Measurements from ENCODE around the gene TSHZ3.

- no peak for TF ChIP-seq RBM34 (IDR thresholded peaks at IDR 0.05; ENCODE audit: borderline replicate concordance, insufficient read depth, low read length)
- TF ChIP-seq ZNF143 (CRISPR knock-in tag; IDR thresholded peaks at IDR 0.05): no peak
- TF ChIP-seq, protein P1, sequence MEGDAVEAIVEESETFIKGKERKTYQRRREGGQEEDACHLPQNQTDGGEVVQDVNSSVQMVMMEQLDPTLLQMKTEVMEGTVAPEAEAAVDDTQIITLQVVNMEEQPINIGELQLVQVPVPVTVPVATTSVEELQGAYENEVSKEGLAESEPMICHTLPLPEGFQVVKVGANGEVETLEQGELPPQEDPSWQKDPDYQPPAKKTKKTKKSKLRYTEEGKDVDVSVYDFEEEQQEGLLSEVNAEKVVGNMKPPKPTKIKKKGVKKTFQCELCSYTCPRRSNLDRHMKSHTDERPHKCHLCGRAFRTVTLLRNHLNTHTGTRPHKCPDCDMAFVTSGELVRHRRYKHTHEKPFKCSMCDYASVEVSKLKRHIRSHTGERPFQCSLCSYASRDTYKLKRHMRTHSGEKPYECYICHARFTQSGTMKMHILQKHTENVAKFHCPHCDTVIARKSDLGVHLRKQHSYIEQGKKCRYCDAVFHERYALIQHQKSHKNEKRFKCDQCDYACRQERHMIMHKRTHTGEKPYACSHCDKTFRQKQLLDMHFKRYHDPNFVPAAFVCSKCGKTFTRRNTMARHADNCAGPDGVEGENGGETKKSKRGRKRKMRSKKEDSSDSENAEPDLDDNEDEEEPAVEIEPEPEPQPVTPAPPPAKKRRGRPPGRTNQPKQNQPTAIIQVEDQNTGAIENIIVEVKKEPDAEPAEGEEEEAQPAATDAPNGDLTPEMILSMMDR (IDR thresholded peaks at IDR 0.05 in 2 of 3, conservative IDR thresholded peaks at IDR 0.05 in 1 of 3; ENCODE audit: insufficient read depth in 2 of 3, low read depth in 1 of 3, low read length in 3 of 3): no peak
- TF ChIP-seq YBX1 (IDR thresholded peaks at IDR 0.05): no peak
- TF ChIP-seq NEUROD1 (IDR thresholded peaks at IDR 0.05; ENCODE audit: borderline replicate concordance, low read depth, low read length, partially characterized antibody): no peak
These were observed 62.7 kb downstream of the TSHZ3 start for GRCh38 chr19:31286491-31286890.

Measured in K562 (cell line).